Body of pancreas (tissue), 4 donors: ENCODE results near the gene EVL.

Experiments used
- CTCF ChIP-seq, 7 experiments: fragments of 450-650 bp in 4 of 7; fragments of 200-600 bp in 3 of 7; sonication (generic) in 3 of 7; IDR thresholded peaks; one replicate each; pipeline ENCODE4 v1.5.1; 2016 to 2019; ENCODE audit warnings: antibody characterized with exemption in 7 of 7
- POLR2A ChIP-seq, 3 donors: fragments of 450-650 bp; IDR thresholded peaks; one replicate each; pipeline ENCODE4 v1.6.1; 2016; ENCODE audit warnings: antibody characterized with exemption in 3 of 3, mild to moderate bottlenecking in 2 of 3

GRCh38 chr14:100041271-100041670 is 24.0 kb upstream of the EVL start:
- TF ChIP-seq POLR2A (IDR thresholded peaks at IDR 0.05) (no peak), CTCF (IDR thresholded peaks at IDR 0.05) (no peak)
